GM12878 (cell line): ENCODE measurements around the gene ZNF546. TPM values are rescaled to one million over a fixed set of nuclear protein-coding genes. Genes with fewer than 3 reads are reported as not detected.

ENCODE experiments used
- ATAC-seq: fragments of 200-7000 bp; cut with Tn5 transposase; 3 replicates; pipeline ENCODE4 v1.9.1; 2020; ENCODE audit warnings: mild to moderate bottlenecking, moderate library complexity
- BruUV-seq: library from RNA; stranded (reverse); fragments of 400-500 nt; replicated peaks from 2 replicates; lab custom pipeline; 2021; lab: Mats Ljungman, UMichigan
- CTCF ChIA-PET: fragments of 300-600 bp; sonication (Branson Sonifier 250); formaldehyde crosslinking; extraction: SDS; loops from one replicate; lab custom pipeline; 2021; ENCODE audit warnings: inconsistent platforms; lab: Yijun Ruan, JAX
- POLR2A ChIA-PET: fragments of 350-600 bp; formaldehyde crosslinking; extraction: SDS; loops from one replicate; lab custom pipeline; 2021; ENCODE audit warnings: inconsistent platforms; lab: Charles Lee
- RAD21 ChIA-PET: fragments of 300-600 bp; sonication (Branson Sonifier 250); formaldehyde crosslinking; loops from one replicate; lab custom pipeline; 2023; ENCODE audit warnings: antibody characterized with exemption; ENCODE audit not compliant: unreplicated experiment; lab: Charles Lee
- SMC1A ChIA-PET: fragments of 300-600 bp; sonication (Branson Sonifier 250); formaldehyde crosslinking; loops from one replicate; lab custom pipeline; 2023; ENCODE audit not compliant: unreplicated experiment, uncharacterized antibody; lab: Charles Lee
- DNase-seq: peaks from one replicate; pipeline ENCODE4 v3.0.0-alpha.2; 2011; ENCODE audit warnings: low read depth, low spot score
- FAIRE-seq: peaks from 3 replicates; lab custom pipeline; 2011; peaks lifted over from hg19 to GRCh38; lab: Jason Lieb, UNC
- H2AFZ ChIP-seq: 2 replicates; pipeline ENCODE4 v1.6.0; 2011; ENCODE audit warnings: low read depth, low read length, control low read depth; ENCODE audit not compliant: control insufficient read depth
- H3K27ac ChIP-seq: 2 replicates; pipeline ENCODE4 v1.5.1; 2011; ENCODE audit warnings: control low read depth; ENCODE audit not compliant: control insufficient read depth, insufficient read depth
- H3K27me3 ChIP-seq, 2 experiments: replicated peaks in 1 of 2; 2 replicates each; pipeline versions ENCODE4 v1.6.0 to v1.6.1; 2011; ENCODE audit warnings: low read length in 1 of 2; ENCODE audit not compliant: control insufficient read depth in 2 of 2, insufficient read depth in 2 of 2
- H3K36me3 ChIP-seq, 2 experiments: 2 replicates each; pipeline ENCODE4 v1.5.1; 2011; ENCODE audit warnings: low read length in 1 of 2; ENCODE audit not compliant: control insufficient read depth in 2 of 2, insufficient read depth in 2 of 2
- H3K4me1 ChIP-seq: 2 replicates; pipeline ENCODE4 v1.6.1; 2011; ENCODE audit warnings: mild to moderate bottlenecking, low read length, moderate library complexity, mixed read lengths; ENCODE audit not compliant: control insufficient read depth, insufficient read depth
- H3K4me2 ChIP-seq: 2 replicates; pipeline ENCODE4 v1.6.0; 2011; ENCODE audit warnings: control low read depth; ENCODE audit not compliant: control insufficient read depth, insufficient read depth
- H3K4me3 ChIP-seq: fragments of 200-600 bp; sonication (generic); 2 replicates; pipeline ENCODE4 v1.5.1; 2016
- H3K79me2 ChIP-seq: 2 replicates; pipeline ENCODE4 v1.6.0; 2011; ENCODE audit warnings: low read length; ENCODE audit not compliant: control insufficient read depth, insufficient read depth
- H3K9ac ChIP-seq: 2 replicates; pipeline ENCODE4 v1.8.0; 2011; ENCODE audit warnings: low read length, control low read depth, mixed read lengths; ENCODE audit not compliant: control insufficient read depth, insufficient read depth
- H3K9me3 ChIP-seq: replicated peaks from 3 replicates; pipeline ENCODE4 v1.5.1; 2011; ENCODE audit warnings: mild to moderate bottlenecking, low read length; ENCODE audit not compliant: control insufficient read depth, insufficient read depth
- H4K20me1 ChIP-seq: 2 replicates; pipeline ENCODE4 v1.6.0; 2011; ENCODE audit not compliant: control insufficient read depth, insufficient read depth
- CHD2 ChIP-seq: IDR thresholded peaks from 2 replicates; pipeline ENCODE4 v1.6.1; 2011; ENCODE audit warnings: low read depth, low read length, improper control_type of control experiment, borderline replicate concordance
- CREM ChIP-seq: IDR thresholded peaks from 2 replicates; pipeline ENCODE4 v1.6.1; 2014; ENCODE audit warnings: antibody characterized with exemption, low read depth
- ZBTB40 ChIP-seq: fragments of 450-650 bp; IDR thresholded peaks from 2 replicates; pipeline ENCODE4 v1.6.1; 2016; ENCODE audit warnings: mild to moderate bottlenecking, moderate library complexity, borderline replicate concordance
- WGBS: methylation state at CpG from one replicate; pipeline ENCODE4 v1.1.6; 2016; ENCODE audit warnings: low lambda C conversion rate; ENCODE audit not compliant: insufficient replicate concordance, insufficient coverage; ENCODE audit errors: missing lambda C conversion rate; 5-methylcytosine and 5-hydroxymethylcytosine counted together
- in situ Hi-C: fragments of 300-500 bp; cut with MboI; formaldehyde crosslinking; loops from 9 replicates; pipeline ENCODE4 v1.14.3; 2018; ENCODE audit warnings: mixed read lengths
- intact Hi-C: fragments of 100-400 bp; cut with micrococcal nuclease; formaldehyde crosslinking; loops from one replicate; pipeline ENCODE4 v1.14.2; 2022; ENCODE audit not compliant: unreplicated experiment
- polyA plus RNA-seq, 11 experiments: library from polyadenylated mRNA; depleted of rRNA in 4 of 11; unstranded in 6 of 11; stranded (reverse) in 5 of 11; fragments of >200 nt; fragmentation: Nextera tagmentation in 4 of 11; fragmentation: Illumina TruSeq in 1 of 11; extraction: Ambion mirVana in 4 of 11; extraction: Trizol in 1 of 11; gene quantifications; 1 replicate in 1 of 11; 2 replicates in 10 of 11; pipeline versions ENCODE4 v1.2.1 to v1.2.3, GENCODE V29; 2011 to 2016; ENCODE audit warnings: inconsistent platforms in 2 of 11, missing spikeins in 2 of 11, low read depth in 1 of 11
- total RNA-seq, 4 experiments: library from RNA; depleted of rRNA in 3 of 4; stranded (reverse); fragments of >200 nt in 3 of 4; fragmentation: Illumina TruSeq in 1 of 4; extraction: Trizol in 1 of 4; gene quantifications; 2 replicates each; pipeline versions ENCODE4 v1.2.1 to v1.2.3, GENCODE V29; 2013 to 2021

The ZNF546 gene
- total and polyA plus RNA-seq, 10 of the 15 experiments (the other 5 are each of a cell fraction or from before 2014, with no cell fraction given), result 0.88 to 4.1 (median 2.4) TPM

GRCh38 chr19:39982883-39983282 lies 14.0 kb upstream of the ZNF546 start:
- Histone ChIP-seq H3K27ac (no peak overlapping the region), H3K36me3 (peaks cover 11 to 38% of the 10 kb centered on the region in 2 experiments), H2AFZ (no peak overlapping the region), H3K9me3 (peaks cover 8% of the 10 kb centered on the region), H3K4me3 (no peak overlapping the region), H3K4me1 (no peaks in the 10 kb centered on the region), H3K27me3 (no peaks in the 10 kb centered on the region), H3K9ac (no peak overlapping the region), H3K79me2 (no peaks in the 10 kb centered on the region), H3K4me2 (no peak overlapping the region), H4K20me1 (no peaks in the 10 kb centered on the region)
- no TSS peak for BruUV-seq
- CTCF ChIA-PET, result interaction anchor here (1.5 kb wide), 1 partner anchor 12 kb away, joined by 3 read pairs; the partner anchor contains the start of gene PSMC4
- ATAC-seq, result no peak
- TF ChIP-seq CREM (no peak), CHD2 (no peak), ZBTB40 (no peak)
- POLR2A ChIA-PET, result no interaction called here
- whole genome bisulfite sequencing, result 100% methylated on average over 1 of the region's 1 CpG
- DNase-seq, result no peak
- SMC1A ChIA-PET, result interaction anchor here (0.6 kb wide), 1 partner anchor 9 kb away, joined by 3 read pairs; no protein-coding TSS in a partner anchor
- in situ Hi-C loops (no loop called here), intact Hi-C loops (no loop called here)
- no peak for FAIRE-seq
- RAD21 ChIA-PET, result no interaction called here
